PC-9 (cell line): ENCODE measurements around the gene PRRC1.

Experiments
- EZH2 ChIP-seq: fragments of 200-600 bp; sonication (generic); IDR thresholded peaks from 2 replicates; pipeline ENCODE4 v1.8.0; 2017; ENCODE audit warnings: antibody characterized with exemption, low read depth
- TF ChIP-seq, protein P1 (sequence below): fragments of 200-600 bp; sonication (generic); conservative IDR thresholded peaks from 2 replicates; pipeline ENCODE4 v1.6.1; 2017; ENCODE audit warnings: mixed run types, antibody characterized with exemption, mild to moderate bottlenecking, moderate library complexity

DNA sequence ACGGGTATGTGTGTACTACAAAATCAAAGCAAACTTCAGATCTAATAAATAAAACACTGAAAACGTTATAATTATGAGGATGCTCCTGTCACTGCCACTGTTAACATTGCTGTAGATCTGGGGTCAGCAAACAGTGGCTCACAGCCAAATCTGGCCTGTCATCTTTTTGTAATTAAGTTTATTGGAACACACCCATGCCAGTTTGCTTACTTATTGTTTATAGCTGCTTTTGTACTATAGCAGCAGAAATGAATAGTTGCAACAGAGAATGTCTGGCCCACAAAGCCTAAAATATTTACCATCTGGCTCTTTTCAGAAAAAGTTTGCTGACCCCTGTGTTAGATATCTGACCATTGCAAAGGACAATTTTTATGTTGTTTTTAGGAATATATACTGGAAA, 32.1 kb downstream of the PRRC1 start:
- TF ChIP-seq EZH2: no peak
- TF ChIP-seq, protein P1, sequence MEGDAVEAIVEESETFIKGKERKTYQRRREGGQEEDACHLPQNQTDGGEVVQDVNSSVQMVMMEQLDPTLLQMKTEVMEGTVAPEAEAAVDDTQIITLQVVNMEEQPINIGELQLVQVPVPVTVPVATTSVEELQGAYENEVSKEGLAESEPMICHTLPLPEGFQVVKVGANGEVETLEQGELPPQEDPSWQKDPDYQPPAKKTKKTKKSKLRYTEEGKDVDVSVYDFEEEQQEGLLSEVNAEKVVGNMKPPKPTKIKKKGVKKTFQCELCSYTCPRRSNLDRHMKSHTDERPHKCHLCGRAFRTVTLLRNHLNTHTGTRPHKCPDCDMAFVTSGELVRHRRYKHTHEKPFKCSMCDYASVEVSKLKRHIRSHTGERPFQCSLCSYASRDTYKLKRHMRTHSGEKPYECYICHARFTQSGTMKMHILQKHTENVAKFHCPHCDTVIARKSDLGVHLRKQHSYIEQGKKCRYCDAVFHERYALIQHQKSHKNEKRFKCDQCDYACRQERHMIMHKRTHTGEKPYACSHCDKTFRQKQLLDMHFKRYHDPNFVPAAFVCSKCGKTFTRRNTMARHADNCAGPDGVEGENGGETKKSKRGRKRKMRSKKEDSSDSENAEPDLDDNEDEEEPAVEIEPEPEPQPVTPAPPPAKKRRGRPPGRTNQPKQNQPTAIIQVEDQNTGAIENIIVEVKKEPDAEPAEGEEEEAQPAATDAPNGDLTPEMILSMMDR: no peak
